Endothelial cell of umbilical vein (primary cell): Measurements from ENCODE around the gene THSD4. TPM values are rescaled to one million over a fixed set of nuclear protein-coding genes. Genes with fewer than 3 reads are reported as not detected.

Source experiments
- BruUV-seq: library from RNA; stranded (reverse); fragments of 400-500 nt; replicated peaks from 2 replicates; lab custom pipeline; 2021; lab: Mats Ljungman, UMichigan
- CTCF ChIA-PET: fragments of 300-600, 350-600 bp; sonication (Branson Sonifier 250); formaldehyde crosslinking; loops from one replicate; lab custom pipeline; 2021; ENCODE audit warnings: antibody characterized with exemption, inconsistent platforms; lab: Charles Lee
- POLR2A ChIA-PET: fragments of 300-600, 350-600 bp; sonication (Branson Sonifier 250); formaldehyde crosslinking; loops from one replicate; lab custom pipeline; 2021; ENCODE audit warnings: antibody characterized with exemption, inconsistent platforms; lab: Charles Lee
- DNase-seq: peaks from one replicate; pipeline ENCODE4 v3.0.0-alpha.2; 2011; ENCODE audit warnings: low read depth, low spot score
- FAIRE-seq: peaks from 2 replicates; lab custom pipeline; 2011; peaks lifted over from hg19 to GRCh38; lab: Jason Lieb, UNC
- H2AFZ ChIP-seq: 2 replicates; pipeline ENCODE4 v1.6.0; 2012; ENCODE audit warnings: low read depth, low read length, control low read depth, inconsistent platforms
- H3K27ac ChIP-seq: 2 replicates; pipeline ENCODE4 v1.5.1; 2011; ENCODE audit warnings: low read depth, mild to moderate bottlenecking, control low read depth, low read length, moderate library complexity; ENCODE audit not compliant: insufficient read depth
- H3K27me3 ChIP-seq, 2 experiments: 2 replicates each; pipeline versions ENCODE4 v1.6.0 to v1.6.1; 2011; ENCODE audit warnings: low read length in 2 of 2, mixed read lengths in 1 of 2; ENCODE audit not compliant: control insufficient read depth in 2 of 2, insufficient read depth in 2 of 2
- H3K36me3 ChIP-seq, 2 experiments: 2 replicates in 1 of 2; 3 replicates in 1 of 2; pipeline ENCODE4 v1.5.1; 2011; ENCODE audit warnings: low read length in 2 of 2, mild to moderate bottlenecking in 1 of 2, moderate library complexity in 1 of 2; ENCODE audit not compliant: control insufficient read depth in 2 of 2, insufficient read depth in 2 of 2; ENCODE audit errors: extremely low read depth in 1 of 2
- H3K4me1 ChIP-seq: 3 replicates; pipeline ENCODE4 v1.5.1; 2011; ENCODE audit warnings: mild to moderate bottlenecking, low read length; ENCODE audit not compliant: control insufficient read depth, insufficient read depth; ENCODE audit errors: extremely low read depth
- H3K4me2 ChIP-seq: 2 replicates; pipeline ENCODE4 v1.6.1; 2011; ENCODE audit warnings: low read length, control low read depth, mixed read lengths; ENCODE audit not compliant: insufficient read depth
- H3K4me3 ChIP-seq, 3 experiments: fragments of 200-600 bp in 1 of 3; sonication (generic), shearing (Covaris generic) in 1 of 3; replicated peaks in 1 of 3; 2 replicates each; pipeline ENCODE4 v1.5.1; 2011 to 2016; ENCODE audit warnings: control low read depth in 3 of 3, low read length in 3 of 3, mild to moderate bottlenecking in 2 of 3, inconsistent platforms in 1 of 3, low read depth in 1 of 3, moderate library complexity in 1 of 3; ENCODE audit not compliant: insufficient read depth in 1 of 3
- H3K79me2 ChIP-seq: 2 replicates; pipeline ENCODE4 v1.6.0; 2012; ENCODE audit warnings: low read length, inconsistent platforms; ENCODE audit not compliant: control insufficient read depth, insufficient read depth
- H3K9ac ChIP-seq: replicated peaks from 2 replicates; pipeline ENCODE3; 2011; ENCODE audit warnings: low read length, control low read depth; ENCODE audit not compliant: insufficient read depth; ENCODE audit errors: extremely low read depth
- H3K9me1 ChIP-seq: replicated peaks from 3 replicates; pipeline ENCODE4 v1.6.0; 2011; ENCODE audit warnings: mild to moderate bottlenecking, low read length; ENCODE audit not compliant: control insufficient read depth, insufficient read depth; ENCODE audit errors: extremely low read depth
- H3K9me3 ChIP-seq: replicated peaks from 2 replicates; pipeline ENCODE4 v1.5.1; 2012; ENCODE audit warnings: low read length, inconsistent platforms; ENCODE audit not compliant: control insufficient read depth, insufficient read depth
- H4K20me1 ChIP-seq: replicated peaks from 2 replicates; pipeline ENCODE3; 2011; ENCODE audit warnings: mild to moderate bottlenecking, low read length; ENCODE audit not compliant: control insufficient read depth, insufficient read depth; ENCODE audit errors: extremely low read depth
- EZH2 ChIP-seq: IDR thresholded peaks from 2 replicates; pipeline ENCODE4 v1.6.1; 2012; ENCODE audit warnings: borderline replicate concordance, low read depth, mild to moderate bottlenecking, moderate library complexity, low read length, inconsistent platforms; ENCODE audit not compliant: severe bottlenecking
- FOS ChIP-seq: IDR thresholded peaks from 2 replicates; pipeline ENCODE4 v1.6.1; 2011; ENCODE audit warnings: mild to moderate bottlenecking, low read length, moderate library complexity, borderline replicate concordance; ENCODE audit not compliant: insufficient read depth
- JUN ChIP-seq: IDR thresholded peaks from 2 replicates; pipeline ENCODE4 v1.6.1; 2011; ENCODE audit warnings: borderline replicate concordance, low read depth; ENCODE audit not compliant: insufficient read length, insufficient read depth
- dilution Hi-C: fragments of 300-500 bp; cut with MboI; formaldehyde crosslinking; loops from one replicate; pipeline ENCODE4 v1.15.0; 2019; ENCODE audit warnings: low sequenced_read_pairs; ENCODE audit not compliant: extremely low pct_ligation_motif_present
- intact Hi-C: fragments of 100-400 bp; cut with micrococcal nuclease; formaldehyde crosslinking; loops from one replicate; pipeline ENCODE4 v1.10.0; 2022
- polyA plus RNA-seq, 4 experiments: library from polyadenylated mRNA; depleted of rRNA in 3 of 4; stranded (reverse) in 3 of 4; unstranded in 1 of 4; fragments of >200 nt; gene quantifications; 2 replicates each; pipeline versions ENCODE4 v1.2.1 to v1.2.3, GENCODE V29; 2011 to 2012; ENCODE audit warnings: missing spikeins in 1 of 4
- total RNA-seq: library from RNA; stranded (reverse); gene quantifications from 2 replicates; pipeline ENCODE4 v1.2.3, GENCODE V29; 2021
- TF ChIP-seq, protein P1 (sequence below): IDR thresholded peaks from 2 replicates; pipeline ENCODE4 v1.6.1; 2011; ENCODE audit not compliant: insufficient read depth, insufficient read length

The THSD4 gene
- total and polyA plus RNA-seq, 2 donors (not counting 3 experiments of a cell fraction or from before 2014, with no cell fraction given): 9.9 to 25.4 TPM

- H3K9me1 ChIP-seq: no peaks in the 10 kb centered on the region
- intact Hi-C loops (no loop called here), dilution Hi-C loops (no loop called here)
- no peak overlapping the region for H3K4me3 ChIP-seq
- H3K4me2 ChIP-seq: no peak overlapping the region
- ChIA-PET POLR2A (no interaction called here), CTCF (interaction anchor here (1.0 kb wide), 1 partner anchor 59 kb away, joined by 3 read pairs; no protein-coding TSS in a partner anchor)
- no peaks in the 10 kb centered on the region for H4K20me1 ChIP-seq
- no peak overlapping the region for H3K9ac ChIP-seq
- no peak for DNase-seq
- no peaks in the 10 kb centered on the region for H3K36me3 ChIP-seq
- H3K9me3 ChIP-seq: no peaks in the 10 kb centered on the region
- FAIRE-seq: no peak
- H2AFZ ChIP-seq: no peak overlapping the region
- H3K4me1 ChIP-seq: no peaks in the 10 kb centered on the region
- TF ChIP-seq FOS (no peak), EZH2 (no peak)
- TF ChIP-seq, protein P1, sequence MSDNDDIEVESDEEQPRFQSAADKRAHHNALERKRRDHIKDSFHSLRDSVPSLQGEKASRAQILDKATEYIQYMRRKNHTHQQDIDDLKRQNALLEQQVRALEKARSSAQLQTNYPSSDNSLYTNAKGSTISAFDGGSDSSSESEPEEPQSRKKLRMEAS: no peak
- no peaks in the 10 kb centered on the region for H3K79me2 ChIP-seq
- no TSS peak for BruUV-seq
- no peaks in the 10 kb centered on the region for H3K27me3 ChIP-seq
- H3K27ac ChIP-seq: no peak overlapping the region
Measured at GRCh38 chr15:71545923-71546322, 430.7 kb downstream of the THSD4 start.

DNA sequence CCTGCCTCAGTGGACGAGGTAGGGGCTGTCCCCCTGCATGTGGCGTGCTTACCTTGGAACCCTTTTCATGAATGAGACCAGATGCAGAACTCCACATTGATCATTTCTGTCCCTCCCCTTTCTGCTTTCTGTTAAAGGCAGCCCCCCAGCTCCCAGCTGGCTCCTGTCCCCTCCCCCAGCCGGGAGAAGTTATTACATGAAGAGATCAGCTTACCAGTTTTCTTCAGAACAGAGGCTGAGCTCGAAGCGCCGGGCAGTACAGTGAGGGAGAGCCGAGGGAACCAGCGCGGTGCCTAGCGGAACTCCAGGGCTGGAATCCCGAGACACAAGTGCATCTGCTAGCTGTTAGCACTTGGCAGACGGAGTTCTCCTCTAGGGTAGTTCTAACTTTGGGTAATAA, 431.7 kb downstream of the THSD4 start:
- FAIRE-seq (no peak), DNase-seq (no peak)
- BruUV-seq: no TSS peak
- dilution Hi-C loops: no loop called here
- no peaks in the 10 kb centered on the region for H3K4me1 ChIP-seq
- no peaks in the 10 kb centered on the region for H3K9me1 ChIP-seq
- H3K27me3 ChIP-seq: no peaks in the 10 kb centered on the region
- no peak overlapping the region for H3K9ac ChIP-seq
- no peaks in the 10 kb centered on the region for H3K9me3 ChIP-seq
- H2AFZ ChIP-seq: no peak overlapping the region
- intact Hi-C loops: no loop called here
- no peak overlapping the region for H3K27ac ChIP-seq
- H4K20me1 ChIP-seq: no peaks in the 10 kb centered on the region
- CTCF ChIA-PET: interaction anchor here (1.3 kb wide), 1 partner anchor 11 kb away, joined by 3 read pairs; no protein-coding TSS in a partner anchor
- POLR2A ChIA-PET: interaction anchor here (0.6 kb wide), 1 partner anchor 577 kb away, joined by 3 read pairs; no protein-coding TSS in a partner anchor
- H3K4me2 ChIP-seq: no peak overlapping the region
- no peak overlapping the region for H3K4me3 ChIP-seq
- TF ChIP-seq EZH2 (no peak), JUN (no peak)
- no peaks in the 10 kb centered on the region for H3K79me2 ChIP-seq
- no peaks in the 10 kb centered on the region for H3K36me3 ChIP-seq
